ENCODE results near the gene NLRP13. TPM values are rescaled to one million over a fixed set of nuclear protein-coding genes. Genes with fewer than 3 reads are reported as not detected.

Gene NLRP13
- total and polyA plus RNA-seq, 8 donors: not detected

DNA sequence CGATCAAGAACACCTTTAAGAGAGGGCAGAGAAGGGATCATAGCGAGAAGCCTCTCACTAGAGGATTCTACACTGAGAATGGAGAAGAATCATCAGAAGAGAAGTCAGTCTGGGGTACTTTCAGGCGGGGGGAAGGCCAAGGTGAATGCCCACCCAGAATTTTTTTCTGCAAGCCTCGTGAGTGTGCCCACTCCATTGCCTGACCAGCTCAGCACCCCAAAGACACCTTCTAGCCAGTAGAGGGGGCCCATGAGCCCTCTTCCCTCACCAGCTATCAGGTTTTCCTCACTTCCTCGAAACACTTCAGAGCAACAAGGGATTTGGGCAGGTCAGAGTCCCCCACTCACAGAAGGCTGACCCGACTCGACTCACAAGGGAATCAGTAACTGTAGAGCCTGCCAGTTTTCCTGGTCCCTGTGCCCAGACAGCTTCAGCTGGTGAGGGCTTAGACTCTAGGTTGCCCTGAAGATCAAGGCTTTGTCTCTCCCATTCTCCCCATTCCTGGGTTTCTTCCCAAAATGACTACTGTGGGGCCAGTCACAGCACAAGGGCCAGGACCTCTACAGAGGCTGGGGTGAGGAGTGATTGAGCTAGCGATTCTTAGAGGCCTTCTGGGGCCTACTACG lies 18.4 kb downstream of the NLRP13 start:
- H3K36me3 ChIP-seq: no peaks in the 10 kb centered on the region
- intact Hi-C loops (cut with DNase I): no loop called here
- no peak for TF ChIP-seq CTCF (IDR thresholded peaks at IDR 0.05)
- ATAC-seq (no peak), DNase-seq (no peak)
- H3K4me3 ChIP-seq: no peak overlapping the region
- H3K4me1 ChIP-seq: no peaks in the 10 kb centered on the region
- no peak overlapping the region for H3K27ac ChIP-seq
- peaks cover 0 to 12% of the 10 kb centered on the region in 2 donors for H3K27me3 ChIP-seq
- H3K9me3 ChIP-seq: peaks cover 0 to 26% of the 10 kb centered on the region in 2 donors

DNA sequence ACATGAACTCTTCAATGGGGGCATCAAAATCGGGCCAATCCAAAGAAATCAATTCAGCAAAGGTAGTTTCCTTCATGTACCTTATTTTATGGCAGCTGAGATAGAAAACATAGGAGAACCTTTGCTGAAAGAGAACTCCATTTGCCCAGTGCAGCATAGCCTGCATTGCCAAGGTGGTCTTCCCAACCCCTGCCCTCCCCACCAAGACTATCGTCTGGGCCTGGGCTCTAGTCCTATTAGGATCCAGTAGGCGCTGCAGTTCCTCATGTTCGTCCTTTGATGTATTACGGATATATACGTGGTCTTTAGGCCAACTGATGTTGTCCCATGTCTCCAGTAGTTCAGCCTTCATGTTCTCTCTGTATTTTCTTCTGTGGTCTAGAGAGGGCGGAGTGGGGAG lies 19.2 kb downstream of the NLRP13 start:
- peaks cover 0 to 12% of the 10 kb centered on the region in 2 donors for H3K27me3 ChIP-seq
- H3K27ac ChIP-seq: no peak overlapping the region
- H3K9me3 ChIP-seq: peaks cover 0 to 29% of the 10 kb centered on the region in 2 donors
- no peaks in the 10 kb centered on the region for H3K36me3 ChIP-seq
- no peak for DNase-seq
- no peak for ATAC-seq
- no peak overlapping the region for H3K4me3 ChIP-seq
- TF ChIP-seq CTCF (IDR thresholded peaks at IDR 0.05): no peak
- no peaks in the 10 kb centered on the region for H3K4me1 ChIP-seq
- intact Hi-C loops (cut with DNase I): no loop called here

- Histone ChIP-seq H3K4me1 (no peaks in the 10 kb centered on the region), H3K27me3 (peaks cover 0 to 12% of the 10 kb centered on the region in 2 donors), H3K27ac (no peak overlapping the region), H3K36me3 (no peaks in the 10 kb centered on the region), H3K4me3 (no peak overlapping the region), H3K9me3 (peaks cover 0 to 18% of the 10 kb centered on the region in 2 donors)
- no peak for TF ChIP-seq CTCF (IDR thresholded peaks at IDR 0.05)
- intact Hi-C loops (cut with DNase I): no loop called here
- no peak for DNase-seq
- no peak for ATAC-seq
Observed at GRCh38 chr19:55909801-55910200, 22.3 kb downstream of the NLRP13 start.

DNA sequence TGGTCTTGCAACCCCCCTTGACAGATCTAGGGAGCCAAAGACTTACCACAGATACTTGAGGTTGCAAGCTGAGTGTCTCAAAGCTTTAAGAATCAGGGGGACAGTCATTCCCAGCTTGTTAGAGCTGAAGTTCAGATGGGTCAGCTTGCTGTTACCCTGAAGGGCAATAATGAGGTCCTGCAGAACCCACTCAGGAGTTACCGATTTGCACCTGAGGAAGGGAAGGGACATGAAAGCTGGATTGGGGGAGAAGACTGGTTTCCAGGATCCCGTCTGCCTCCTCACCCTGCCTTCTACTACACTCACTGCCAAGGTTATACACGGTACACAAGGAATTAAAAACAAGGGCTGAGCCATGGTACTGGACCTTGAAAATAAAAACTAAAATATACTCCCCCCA lies 24.4 kb downstream of the NLRP13 start:
- Histone ChIP-seq H3K4me1 (no peaks in the 10 kb centered on the region), H3K27me3 (peaks cover 0 to 12% of the 10 kb centered on the region in 2 donors), H3K36me3 (no peaks in the 10 kb centered on the region), H3K4me3 (no peak overlapping the region), H3K27ac (no peak overlapping the region), H3K9me3 (peaks cover 0 to 21% of the 10 kb centered on the region in 2 donors)
- no peak for TF ChIP-seq CTCF (IDR thresholded peaks at IDR 0.05)
- intact Hi-C loops (cut with DNase I): no loop called here
- no peak for ATAC-seq
- no peak for DNase-seq

GRCh38 chr19:55907286-55907685 lies 24.9 kb downstream of the NLRP13 start:
- Histone ChIP-seq H3K36me3 (no peaks in the 10 kb centered on the region), H3K4me3 (no peak overlapping the region), H3K27ac (no peak overlapping the region), H3K4me1 (no peaks in the 10 kb centered on the region), H3K9me3 (peaks cover 0 to 21% of the 10 kb centered on the region in 2 donors), H3K27me3 (peaks cover 0 to 12% of the 10 kb centered on the region in 2 donors)
- ATAC-seq: no peak
- intact Hi-C loops (cut with DNase I): no loop called here
- DNase-seq: no peak
- no peak for TF ChIP-seq CTCF (IDR thresholded peaks at IDR 0.05)
